GM21360 (cell line): ENCODE data around the gene CALCOCO2.
"Not testable (repeated sequence)": the region's sequence is repeated elsewhere in the genome, so short reads cannot be mapped to it uniquely, and the experiment has no call there.

Source experiments
- ATAC-seq: cut with Tn5 transposase; IDR thresholded peaks from one replicate; pipeline ENCODE4 v1.9.1; 2021; ENCODE audit warnings: mild to moderate bottlenecking, moderate library complexity; ENCODE audit not compliant: unreplicated experiment

Gene CALCOCO2

DNA sequence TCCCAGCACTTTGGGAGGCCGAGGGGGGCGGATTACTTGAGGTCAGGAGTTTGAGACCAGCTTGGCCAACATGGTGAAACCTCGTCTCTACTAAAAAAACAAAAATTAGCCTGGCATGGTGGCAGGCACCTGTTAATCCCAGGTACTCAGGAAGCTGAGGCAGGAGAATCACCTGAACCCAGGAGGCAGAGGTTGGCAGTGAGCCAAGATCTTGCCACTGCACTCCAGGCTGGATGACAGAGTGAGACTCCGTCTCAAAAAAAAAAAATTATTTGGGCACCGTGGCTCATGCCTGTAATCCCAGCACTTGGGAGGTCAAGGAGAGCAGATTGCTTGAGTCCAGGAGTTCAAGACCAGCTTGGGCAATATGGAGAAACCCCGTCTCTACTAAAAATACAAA is 9.9 kb upstream of the CALCOCO2 start:
- not testable (repeated sequence) for ATAC-seq

DNA sequence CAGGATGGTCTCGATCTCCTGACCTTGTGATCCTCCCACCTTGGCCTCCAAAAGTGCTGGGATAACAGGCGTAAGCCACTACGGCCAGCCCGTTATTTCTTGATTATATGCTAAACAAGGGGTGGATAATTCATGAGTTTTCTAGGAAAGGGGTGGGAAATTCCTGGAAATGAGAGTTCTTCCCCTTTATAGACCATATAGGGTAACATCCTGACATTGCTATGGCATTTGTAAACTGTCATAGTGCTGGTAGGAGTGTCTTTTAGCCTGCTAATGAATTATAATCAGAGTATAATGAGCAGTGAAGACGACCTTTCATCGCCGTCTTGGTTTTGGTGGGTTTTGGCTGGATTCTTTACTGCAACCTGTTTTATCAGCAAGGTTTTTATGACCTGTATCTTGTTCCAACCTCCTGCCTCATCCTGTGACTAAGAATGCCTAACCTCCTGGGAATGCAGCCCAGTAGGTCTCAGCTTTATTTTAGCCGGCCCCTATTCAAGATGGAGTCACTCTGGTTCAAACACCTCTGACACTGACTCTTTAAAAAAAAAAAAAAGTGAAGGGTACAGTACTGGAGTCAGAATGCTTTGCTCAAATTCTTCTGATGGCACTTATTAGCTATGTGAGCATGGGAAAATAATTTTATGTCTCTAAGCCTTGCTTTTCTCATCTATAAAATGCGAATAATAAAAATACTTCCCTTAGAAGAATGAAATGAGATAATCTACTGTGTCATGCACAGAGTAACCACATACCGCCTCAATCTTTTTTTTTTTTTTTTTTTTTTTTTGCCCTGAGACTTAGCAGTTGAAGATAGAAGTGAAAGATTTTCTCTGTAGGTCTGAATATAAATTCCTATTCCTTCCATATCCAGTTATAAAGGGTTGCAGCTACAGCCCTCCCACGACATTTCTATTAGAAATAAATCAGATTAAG is 5.1 kb upstream of the CALCOCO2 start:
- ATAC-seq, result no peak

DNA sequence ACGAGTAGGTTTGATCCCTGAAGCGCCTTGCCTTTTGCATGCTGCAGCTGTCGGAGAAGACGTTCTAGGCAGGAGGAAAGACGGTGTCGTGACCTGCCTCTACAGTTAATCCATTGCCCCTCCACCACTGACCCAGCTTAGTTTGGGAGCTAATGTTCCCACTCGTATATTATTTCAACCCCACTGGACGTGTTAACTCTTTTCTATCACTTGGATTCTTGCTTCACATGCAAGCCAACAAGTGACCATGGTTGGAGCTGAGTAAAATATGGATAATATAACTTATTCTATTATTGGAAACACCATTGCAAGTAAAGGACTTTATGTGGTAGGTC is 681 bp downstream of the CALCOCO2 start:
- no peak for ATAC-seq

DNA sequence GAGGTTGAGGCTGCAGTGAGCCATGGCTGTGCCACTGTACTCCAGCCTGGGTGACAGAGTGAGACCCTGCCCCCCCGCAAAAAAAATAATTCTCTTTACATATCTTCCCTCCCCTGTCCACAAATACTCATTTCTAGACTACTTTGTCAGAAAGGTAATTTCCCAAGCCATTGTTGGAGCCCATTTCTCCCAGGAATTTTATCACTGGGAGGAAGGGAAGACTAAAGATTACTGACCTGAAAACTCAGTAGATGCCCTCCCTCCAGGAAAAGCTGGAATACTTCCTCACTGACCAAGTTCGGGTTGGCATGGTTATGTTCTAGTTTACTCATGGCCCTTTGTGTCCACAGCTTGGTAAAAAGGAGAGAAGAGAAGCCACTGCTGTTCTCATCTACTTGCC is 4.1 kb downstream of the CALCOCO2 start:
- no peak for ATAC-seq

DNA sequence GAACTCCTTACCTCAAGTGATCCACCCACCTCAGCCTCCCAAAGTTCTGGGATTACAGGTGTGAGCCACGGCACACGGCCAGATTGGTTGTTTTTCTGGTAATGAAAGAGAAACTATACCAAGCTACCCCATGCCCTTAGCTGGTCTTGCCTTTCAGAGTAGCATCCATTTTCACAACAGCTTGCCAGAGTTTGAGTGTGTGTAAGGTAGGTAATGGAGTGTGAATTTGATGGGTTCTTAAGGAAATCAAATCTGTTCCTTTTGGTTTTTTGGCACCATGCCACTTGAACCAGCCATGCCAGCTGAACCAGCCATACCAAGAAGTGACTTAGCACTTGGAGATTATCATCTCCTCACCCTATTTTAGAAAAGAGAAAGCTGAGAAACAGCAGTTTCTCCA is 5.1 kb downstream of the CALCOCO2 start:
- ATAC-seq, result no peak

DNA sequence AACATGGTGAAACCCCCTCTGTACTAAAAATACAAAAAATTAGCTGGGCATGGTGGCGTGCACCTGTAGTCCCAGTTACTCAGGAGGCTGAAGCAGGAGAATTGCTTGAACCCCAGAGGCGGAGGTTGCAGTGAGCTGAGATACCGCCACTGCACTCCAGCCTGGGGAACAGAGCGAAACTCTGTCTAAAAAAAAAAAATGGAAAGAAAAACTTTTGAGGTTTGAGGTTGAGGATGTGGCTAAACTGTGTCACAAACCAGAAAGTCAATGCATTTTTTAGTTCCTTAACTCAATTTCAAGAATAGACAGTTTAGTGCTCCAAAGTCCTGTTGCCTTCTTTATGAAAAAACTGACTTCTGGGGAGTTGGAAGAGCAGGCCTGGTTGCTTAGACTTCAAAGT is 6.6 kb downstream of the CALCOCO2 start:
- ATAC-seq, result not testable (repeated sequence)

DNA sequence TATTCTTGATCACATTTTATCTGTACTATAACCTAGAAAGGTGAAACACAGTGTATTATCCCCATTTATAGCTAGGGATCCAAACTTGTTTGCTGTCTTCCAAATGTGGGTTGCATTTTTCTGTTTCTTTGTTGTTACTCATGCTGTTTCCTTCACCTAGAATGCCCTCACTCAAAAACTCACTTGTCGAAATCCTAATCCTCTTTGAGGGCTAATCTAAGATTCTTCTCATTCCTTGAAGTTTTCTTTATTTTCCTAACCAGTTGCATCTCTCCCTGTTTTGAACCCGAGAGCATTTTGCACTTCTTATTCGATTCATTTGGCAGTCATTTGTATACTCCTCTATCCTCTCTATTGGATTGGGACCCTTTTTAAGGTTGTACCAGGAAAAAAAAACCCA is 9.6 kb downstream of the CALCOCO2 start:
- no peak for ATAC-seq

DNA sequence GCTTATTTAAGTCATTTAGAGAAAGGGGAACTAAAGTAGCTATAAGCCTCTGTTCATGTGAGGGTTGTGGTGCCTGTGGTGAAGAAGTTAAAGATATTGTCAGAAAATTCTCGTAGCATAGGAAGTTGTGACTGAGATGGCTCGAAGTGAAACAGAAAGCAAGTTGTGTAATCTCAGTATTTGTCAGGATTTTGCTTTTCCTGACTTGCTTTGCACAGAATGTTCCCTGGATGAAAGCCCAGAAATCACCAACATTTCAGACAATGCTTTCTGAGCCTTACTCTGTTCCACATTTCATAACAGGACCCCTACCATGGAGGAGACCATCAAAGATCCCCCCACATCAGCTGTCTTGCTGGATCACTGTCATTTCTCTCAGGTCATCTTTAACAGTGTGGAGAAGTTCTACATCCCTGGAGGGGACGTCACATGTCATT is 10.6 kb downstream of the CALCOCO2 start:
- peak; percentile 56 for ATAC-seq

DNA sequence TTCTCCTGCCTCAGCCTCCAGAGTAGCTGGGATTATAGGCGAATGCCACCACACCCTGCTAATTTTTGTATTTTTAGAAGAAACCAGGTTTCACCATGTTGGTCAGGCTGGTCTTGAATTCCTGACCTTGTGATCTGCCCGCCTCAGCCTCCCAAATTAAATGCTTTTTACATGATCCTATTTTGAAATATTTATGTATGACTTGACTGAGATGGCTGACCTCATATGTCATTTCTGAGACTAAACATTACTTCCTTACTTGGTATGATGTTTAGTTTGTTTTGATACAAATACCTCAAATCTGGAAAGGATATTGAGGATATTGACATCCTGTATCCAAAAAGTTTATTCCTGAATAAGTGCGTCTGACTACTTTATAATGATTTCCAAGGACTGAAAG is 11.9 kb downstream of the CALCOCO2 start:
- ATAC-seq, result no peak

DNA sequence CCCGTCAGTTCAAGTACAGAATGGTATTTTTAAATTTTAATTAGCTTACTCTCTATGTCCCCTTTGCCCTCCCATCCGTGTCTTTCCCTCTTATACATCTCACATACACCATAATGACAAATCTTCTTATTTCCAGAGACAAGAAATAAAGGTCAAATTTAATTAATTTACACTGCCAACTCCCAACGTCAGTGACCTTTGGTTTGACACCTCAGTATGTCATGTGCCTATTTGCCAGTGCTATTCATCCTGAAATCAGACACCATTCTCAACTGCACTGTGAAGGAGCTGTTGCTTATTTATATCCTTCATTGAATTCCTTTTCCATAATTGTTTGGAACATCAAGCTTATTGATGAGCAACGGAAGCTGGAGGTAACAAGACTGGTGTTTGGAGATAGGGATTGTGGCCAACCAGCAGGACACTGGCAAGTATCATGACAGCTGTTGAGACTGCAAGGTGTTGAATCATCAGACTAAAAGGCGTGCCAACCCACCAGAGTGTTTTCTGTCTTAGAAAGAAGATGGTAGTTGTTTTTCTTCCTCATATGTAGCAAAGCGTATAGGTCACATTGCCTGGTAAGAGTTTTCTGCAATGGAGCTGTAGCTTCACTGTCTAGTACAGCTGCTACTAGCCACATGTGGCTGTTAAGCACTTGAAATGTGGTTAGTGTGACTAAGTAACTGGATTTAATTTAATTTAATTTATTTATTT is 12.5 kb downstream of the CALCOCO2 start:
- ATAC-seq, result no peak

DNA sequence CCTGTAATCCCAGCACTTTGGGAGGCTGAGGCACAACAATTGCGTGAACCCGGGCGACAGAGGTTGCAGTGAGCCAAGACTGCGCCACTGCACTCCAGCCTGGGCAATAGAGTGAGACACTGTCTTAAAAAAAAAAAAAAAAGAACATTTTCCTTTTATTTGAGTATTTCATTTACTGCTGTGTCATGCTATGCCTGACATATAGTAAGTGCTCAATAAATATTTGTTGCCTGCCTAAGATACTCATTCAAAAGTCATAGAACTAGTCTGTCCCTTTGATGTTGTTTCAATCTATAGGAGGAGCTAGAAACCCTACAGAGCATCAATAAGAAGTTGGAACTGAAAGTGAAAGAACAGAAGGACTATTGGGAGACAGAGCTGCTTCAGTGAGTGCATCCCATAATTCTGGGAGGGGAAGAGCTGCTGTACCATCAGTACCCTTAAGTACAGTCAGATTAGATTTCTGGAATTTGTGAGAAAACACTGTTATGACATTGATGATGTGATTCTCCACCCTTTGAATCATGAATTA is 20.0 kb downstream of the CALCOCO2 start:
- no peak for ATAC-seq

DNA sequence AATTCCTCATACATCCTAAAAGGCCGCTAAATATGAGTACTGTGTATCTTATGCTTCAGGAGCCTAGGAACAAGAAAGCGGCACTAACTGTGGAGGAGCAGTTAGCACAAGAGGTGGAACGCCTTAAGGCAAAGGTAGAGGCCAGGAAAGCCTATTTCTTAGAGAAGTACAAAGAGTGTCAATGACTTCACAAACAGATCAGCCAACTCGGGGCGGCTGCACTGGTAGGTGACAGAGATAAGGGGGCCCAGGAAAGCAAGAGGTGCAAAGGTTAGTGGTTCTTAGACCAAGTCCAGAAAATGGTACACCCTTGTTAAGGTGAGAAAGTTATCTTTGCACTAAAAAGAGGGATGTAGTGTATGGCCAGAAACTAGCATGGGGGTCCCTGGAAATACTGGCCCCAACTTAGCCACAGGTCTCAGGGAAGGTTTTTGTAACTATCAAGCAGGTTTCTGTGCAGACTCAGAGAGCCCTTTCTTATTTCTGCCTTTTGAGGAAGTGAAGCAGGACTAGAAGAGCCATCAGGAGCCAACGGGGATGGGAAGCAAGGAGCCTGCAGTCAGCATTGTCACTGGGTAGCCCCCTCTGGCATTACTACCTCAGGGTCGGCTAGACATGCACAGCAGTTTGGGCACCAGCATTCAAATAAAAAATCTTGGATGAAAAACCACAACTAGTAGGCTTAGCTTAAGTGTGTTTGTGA is 24.1 kb downstream of the CALCOCO2 start:
- ATAC-seq, result no peak

DNA sequence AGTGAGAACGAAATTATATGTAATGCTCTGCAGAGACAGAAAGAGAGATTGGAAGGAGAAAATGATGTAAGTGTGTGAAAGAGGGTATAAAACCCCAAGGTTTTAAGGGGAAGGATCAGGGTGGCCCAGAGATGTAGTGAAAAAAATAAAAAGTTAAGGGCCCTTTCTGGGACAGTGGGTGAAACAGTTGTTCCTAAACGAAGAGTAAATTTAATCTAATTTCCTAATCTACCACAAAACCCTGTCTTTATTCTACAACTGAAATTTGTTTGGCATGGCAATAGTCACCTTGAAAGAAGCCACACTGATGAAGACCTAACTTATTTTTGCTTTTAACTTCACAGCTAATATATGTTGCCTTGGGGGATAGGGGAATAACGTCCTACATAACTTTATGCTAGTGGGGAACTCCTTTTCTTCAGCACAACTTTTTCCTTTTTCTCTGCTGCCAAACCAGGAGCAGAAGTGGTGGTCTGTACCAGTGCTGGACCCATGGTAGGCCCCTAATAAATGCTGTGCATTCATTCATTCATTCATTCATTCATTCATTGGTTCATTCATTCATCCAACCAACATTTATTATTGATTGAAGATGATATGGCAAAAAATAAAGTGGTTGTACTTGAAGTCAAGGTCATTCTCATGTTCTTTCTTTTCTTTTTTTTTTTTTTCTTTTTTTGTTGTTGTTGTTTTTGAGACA is 25.4 kb downstream of the CALCOCO2 start:
- ATAC-seq, result no peak

DNA sequence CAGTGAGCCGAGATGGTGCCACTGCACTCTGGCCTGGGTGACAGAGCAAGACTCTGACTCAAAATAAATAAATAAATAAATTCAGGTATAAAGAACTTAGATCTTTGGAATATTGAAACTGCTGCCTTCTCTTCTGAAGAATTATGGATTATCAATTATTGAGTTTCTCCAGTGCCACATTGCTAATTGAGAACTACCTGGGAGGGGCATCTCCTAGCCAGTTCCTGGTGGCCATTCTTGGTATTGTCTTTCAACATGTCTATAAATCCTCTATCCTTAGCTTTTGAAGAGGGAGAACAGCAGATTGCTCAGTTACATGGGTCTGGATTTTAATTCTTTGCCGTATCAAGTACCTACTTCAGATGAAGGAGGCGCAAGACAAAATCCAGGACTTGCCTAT is 29.2 kb downstream of the CALCOCO2 start:
- no peak for ATAC-seq

DNA sequence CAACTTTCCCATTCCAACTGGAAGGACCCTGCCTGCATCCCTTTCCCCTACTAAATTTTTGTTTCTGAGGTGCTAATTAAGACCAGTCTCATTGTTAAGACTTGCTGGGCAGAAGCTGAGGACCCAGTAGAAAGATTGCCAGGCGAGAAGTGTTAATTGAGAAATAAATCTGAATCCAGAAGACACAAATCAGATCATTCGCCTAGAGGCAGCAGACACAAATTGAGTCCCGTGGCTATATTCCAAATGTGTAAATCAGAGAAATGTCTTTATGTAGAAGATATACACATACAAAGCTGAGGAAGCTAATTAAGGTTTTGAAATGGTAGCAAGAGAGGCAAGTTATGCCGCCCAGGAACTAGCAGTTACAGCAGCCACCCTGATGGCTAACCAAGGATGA is 29.6 kb downstream of the CALCOCO2 start:
- ATAC-seq, result no peak

DNA sequence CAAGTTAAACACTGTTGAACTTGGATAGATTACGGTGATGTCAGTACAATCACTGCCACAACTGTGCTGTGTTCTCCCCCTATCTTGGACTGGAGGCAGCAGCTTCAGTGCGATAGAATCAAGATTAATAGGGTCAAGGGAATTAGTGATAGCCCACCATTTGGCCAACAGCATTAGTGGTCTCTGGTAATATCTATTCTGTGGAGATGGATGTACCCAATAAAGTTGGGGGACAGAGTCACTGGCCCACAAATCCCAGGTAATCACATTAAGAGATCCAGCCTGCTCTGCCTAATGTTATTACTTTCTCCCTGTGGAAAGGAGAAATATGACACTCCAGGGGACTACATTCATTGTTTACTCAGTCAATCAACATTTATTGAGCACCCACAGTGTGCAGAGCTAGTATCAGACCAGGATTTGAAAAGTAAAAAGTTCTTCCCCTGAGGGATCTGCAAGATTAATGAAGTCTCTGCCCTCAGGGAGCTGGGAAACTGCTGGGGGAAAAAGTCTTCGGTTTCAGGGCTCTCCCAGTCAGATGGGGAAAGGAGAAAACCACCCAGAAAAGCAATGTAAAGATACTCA is 38.2 kb downstream of the CALCOCO2 start:
- ATAC-seq, result no peak

DNA sequence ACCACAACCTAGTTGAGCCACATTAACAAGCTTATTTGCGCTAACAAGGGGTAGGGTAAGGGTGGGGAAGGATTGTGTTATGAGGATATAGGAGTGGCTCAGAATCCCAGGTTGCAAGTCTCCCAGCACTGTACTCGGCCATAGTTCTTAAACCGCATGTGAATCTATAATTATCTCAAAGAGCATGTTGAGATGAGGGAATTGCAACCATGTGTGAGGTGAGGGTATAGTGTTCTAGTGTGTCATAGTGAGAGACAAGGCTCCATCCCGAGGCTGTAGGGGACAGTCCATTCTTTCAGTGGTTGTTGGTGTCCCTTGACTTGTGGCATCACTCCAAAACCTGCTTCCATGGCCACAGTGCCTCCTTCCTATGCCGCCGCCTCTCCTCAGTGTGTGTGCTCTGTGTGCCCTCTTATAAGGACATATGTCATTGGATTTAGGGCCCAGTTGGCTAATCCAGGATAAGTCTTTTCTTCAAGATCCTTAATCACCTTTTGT is 39.0 kb downstream of the CALCOCO2 start:
- ATAC-seq, result no peak

DNA sequence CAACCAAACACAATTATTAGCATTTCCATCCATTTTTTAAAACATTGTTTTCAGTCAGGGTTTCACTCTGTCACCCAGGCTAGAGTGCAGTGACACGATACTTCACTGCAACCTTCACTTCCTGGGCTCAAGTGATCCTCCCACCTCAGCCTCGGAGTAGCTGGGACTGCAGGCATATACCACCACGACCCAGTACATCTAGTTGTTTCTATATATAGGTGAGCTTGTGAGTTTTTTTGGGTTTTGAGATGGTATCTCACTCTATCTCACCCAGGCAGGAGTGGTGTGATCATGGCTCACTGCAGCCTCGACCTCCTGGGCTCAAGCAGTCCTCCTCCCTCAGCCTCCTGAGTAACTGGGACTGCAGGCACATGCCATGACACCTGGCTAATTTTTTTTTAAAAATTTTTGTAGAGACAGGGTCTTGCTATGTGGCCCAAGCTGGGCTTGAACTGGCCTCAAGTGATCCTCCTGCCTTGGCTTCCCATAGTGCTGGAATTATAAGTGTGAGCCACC is 40.3 kb downstream of the CALCOCO2 start:
- no peak for ATAC-seq

DNA sequence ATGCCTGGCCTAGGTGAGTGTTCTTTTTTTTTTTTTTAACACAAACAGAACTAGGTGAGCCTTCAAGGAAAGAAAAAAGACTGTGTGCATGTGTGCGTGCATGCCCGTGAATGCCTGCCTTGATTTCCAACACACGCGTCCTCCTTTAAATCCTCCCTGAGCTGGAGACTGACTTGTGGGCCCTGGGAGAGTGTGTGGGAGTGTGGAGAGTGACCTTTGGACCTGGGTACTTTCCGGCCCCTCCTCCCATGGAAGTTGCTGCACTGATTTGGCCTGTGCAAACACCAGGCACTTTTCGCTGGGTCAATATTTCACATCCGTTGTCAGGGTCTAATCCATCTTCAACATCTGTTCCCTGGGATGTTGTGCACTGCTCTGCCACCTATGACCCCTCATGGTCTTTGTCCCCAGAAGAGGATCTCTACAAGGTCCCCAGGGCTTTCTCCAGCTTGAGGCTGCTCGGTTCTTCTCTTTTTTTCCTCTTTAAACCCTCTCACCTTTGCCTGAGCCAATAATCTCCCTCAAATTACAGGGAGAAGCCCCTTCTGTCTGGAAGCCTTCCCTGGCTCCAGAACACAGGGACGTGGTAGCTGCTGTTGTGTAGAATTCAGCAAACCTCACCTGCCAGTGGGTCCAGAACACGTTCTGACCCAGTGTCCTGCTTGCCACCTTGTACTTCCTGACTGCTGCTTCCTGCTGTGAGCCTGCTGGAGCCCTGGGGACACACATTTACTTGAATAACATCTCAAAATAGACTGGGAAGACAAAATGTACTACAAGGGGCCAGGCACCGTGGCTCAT is 40.9 kb downstream of the CALCOCO2 start:
- no peak for ATAC-seq
